GM19328 (cell line): ENCODE results near the gene LAMA5.

Source experiments
- ATAC-seq: cut with Tn5 transposase; IDR thresholded peaks from one replicate; pipeline ENCODE4 v1.9.1; 2021; ENCODE audit warnings: mild to moderate bottlenecking, moderate library complexity; ENCODE audit not compliant: unreplicated experiment

Gene LAMA5

DNA sequence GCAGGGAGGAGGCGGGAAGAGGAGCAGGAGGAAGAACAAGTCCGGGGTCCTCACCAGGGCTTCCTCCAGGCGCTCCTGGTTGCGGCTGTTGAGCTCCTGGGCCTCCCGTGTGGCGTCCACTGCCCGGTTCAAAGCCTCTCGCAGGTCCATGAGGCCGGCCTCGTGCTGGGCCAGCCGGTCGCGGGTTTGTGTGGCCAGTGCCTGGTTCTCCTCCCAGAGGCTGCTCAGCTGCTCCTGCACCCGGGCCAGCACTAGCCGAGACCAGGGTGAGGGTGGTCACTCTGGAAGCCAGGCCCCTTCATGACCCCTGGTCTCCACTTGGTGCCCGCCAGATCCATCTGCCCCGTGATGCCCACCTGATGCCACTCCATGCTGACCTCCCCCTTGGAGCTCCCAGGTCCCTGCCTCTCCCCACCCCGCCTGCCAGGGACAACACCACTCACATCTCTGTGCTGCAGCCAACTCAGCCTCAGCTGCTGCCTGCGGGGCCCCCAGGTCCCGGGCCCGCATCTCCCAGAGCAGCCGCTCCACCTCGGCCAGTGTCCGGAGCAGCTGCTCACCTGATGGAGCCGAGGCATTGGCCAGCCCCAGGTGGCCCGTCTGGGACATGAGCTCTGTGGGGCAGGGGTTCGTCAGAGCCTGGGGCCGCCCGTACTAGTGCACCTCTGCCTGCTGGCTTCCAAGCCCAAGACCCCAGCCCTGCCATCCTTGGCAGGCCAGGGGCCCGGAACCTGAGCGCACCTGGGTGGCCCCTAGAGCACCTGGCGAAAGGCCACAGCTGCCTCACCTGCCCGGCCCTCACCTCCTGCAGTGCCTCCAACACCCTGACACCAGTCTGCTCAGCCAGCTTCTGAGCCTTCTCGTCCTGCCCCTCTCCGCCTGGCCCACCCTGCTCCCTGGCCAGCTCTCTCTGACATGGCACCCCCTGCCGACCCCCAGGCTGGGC lies 48.4 kb downstream of the LAMA5 start:
- no peak for ATAC-seq

DNA sequence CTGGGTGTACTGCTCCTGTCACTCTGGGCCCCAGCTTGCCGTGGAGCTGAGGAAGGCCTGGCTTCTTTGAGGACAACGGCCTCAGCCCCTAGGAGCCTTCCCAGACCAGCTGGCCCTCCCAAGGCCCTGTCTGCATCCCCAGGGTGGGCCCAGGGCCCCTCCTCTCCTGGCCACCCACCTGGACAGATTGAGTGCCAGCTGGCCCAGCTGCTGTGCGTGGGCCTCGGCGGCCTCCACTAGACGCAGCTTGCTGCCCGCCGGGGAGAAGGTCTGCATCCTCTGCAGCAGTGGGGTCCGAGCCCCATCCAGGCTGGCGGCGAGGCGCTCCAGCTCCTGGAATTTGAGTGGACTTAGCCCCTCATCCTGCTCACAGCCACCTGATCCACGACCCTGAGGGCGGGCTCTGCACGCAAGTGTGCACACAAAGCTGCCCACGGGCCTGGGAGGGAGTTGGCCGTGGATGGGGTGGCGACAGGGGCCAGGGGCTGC lies 49.9 kb downstream of the LAMA5 start:
- no peak for ATAC-seq

DNA sequence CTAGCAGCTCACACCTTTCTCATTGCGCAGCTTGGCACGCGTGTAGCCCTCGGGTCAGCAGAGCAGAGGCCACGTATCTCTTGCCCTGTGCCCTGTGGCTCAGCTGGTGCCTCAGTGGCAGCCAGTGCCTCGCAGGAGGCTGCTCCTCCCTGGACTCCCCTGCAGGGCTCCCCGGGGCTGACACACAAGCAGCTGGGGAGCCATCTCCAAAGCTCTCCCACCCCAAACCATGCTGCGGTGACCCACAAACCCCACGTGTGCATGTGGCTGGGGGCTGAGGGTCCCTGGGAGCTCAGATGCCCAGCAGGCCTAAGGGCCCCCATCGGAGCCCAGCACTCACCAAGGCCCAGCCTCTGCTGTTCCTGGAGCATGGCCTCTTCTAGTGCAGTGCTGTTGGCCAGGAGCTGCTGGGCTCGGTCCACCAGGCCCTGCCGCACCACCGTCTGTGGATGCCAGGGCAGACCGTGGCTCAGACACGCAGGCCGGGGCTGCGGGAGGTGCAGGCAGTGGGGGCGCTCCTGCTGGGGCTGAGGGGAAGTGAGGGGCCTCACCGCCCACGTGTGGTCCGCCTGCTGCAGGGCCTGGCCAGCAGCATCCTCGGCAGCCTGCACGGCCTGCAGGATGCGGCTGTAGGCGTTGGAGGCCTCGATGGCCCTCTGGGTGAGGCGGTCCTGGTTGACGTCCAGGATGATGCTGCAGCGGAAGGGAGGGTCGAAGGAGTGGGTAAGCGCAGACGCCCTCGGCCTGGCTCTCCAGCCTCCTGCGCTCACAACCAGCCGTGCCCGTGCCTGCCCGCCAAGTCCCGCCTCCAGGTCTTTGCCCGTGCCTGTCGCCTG lies 50.6 kb downstream of the LAMA5 start:
- no peak for ATAC-seq

DNA sequence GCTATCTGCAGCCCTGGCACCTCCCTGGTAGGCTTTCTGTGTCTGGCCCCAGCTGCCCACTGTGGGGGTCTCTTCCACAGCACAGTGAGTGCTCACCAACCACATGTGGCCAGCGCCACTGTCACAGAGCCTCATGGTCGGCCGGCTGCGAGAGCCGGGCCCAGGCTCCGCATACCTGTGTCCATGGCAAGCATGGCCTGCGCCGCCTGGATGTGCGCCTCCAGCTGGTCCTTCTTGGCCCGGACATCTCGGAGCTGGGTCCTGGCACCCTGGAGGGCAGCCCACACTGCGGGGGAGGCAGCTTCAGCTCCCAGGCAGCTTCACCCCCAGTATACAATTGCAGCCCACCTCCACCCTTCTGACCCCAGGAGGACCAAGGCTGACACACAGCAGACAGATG lies 51.3 kb downstream of the LAMA5 start:
- ATAC-seq: no peak

DNA sequence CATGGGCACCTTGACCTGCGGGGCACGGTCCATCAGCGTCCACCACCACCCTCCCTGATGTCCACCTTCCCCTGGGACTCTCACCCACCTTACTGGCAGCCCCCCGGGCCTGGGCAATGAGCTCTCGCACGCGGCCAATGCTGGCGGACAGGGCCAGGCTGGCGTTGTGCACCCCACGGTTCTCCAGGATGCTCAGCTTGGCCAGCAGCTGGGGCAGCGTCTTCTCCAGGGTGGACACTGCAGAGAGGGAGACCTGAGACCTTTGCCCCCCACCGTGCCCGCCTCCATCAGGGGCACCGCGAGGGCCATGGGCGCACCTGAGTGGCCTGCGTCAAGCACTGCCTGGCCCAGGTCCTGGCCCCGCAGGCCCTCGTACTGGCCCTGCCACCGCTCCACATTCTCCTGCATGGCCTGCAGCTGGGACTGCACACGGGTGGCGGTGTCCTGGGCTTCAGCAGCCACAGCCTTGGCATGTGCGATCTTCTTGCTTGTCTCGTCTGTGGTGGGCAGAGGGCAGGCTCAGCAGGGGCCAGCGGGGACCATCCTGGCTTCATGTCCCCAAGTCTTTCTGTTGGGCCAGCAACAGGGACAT lies 52.3 kb downstream of the LAMA5 start:
- no peak for ATAC-seq

DNA sequence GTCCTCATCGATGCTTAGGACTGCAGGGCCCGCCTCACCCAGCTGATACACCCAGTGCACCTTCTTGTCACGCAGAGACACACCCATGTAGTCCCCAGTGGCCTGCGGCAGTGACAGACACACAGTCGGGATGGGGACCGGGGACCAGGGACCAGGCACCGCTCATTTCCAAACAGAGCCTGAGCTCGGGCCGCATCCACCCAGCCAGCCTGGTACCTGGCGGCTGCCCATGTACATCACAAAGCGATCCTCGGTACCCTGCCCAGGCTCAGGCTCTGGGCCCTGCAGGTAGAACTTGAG lies 52.8 kb downstream of the LAMA5 start:
- ATAC-seq: no peak

DNA sequence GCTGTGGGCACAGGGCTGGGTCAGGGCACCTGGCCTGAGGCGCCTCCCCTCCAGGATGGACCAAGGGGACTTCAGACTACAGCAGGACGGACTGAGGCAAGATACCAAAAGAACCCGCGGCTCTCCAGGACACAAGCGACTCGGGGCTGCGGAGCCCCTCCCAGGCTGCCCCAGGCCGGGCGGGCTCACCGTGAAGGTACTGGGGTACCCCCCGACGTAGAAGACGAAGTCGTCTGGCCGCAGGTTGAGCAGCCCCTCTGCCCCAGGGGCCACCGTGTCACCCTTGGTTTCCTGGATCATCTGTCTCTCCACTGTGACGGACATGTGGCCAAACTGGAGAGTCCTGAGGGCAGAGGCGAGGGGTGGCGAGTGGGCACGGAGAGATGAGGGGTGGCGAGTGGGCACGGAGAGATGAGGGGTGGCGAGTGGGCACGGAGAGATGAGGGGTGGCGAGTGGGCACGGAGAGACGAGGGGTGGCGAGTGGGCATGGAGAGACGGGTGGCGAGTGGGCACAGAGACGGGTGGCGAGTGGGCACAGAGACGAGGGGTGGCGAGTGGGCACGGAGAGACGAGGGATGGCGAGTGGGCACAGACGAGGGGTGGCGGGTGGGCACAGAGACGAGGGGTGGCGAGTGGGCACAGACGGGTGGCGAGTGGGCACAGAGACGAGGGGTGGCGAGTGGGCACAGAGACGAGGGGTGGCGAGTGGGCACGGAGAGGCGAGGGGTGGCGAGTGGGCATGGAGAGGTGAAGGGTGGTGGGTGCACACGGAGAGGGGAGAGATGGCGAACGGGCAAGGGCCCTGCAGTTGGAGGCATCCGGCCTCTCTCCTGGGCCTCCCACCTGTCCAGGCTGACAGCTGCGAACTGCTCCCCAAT lies 53.4 kb downstream of the LAMA5 start:
- no peak for ATAC-seq

DNA sequence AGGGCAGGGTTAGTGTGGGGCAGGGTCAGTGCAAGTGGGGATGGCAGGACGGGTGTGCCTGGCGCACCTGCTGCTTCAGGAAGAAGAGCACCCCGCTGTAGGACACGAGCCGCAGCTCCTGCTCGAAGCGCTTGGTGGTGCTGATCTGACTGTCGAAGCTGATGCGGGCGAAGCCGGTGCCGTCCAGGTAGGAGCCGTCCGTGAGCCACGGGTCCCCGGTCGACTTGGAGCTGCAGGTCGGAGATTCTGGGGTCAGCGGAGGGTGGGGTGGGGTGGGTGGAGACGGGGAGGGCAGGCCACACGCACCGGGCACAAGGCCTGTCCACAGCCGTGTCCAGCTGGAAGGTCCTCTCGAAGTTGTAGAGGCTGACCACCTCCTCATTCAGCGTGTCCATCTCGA lies 54.1 kb downstream of the LAMA5 start:
- no peak for ATAC-seq

DNA sequence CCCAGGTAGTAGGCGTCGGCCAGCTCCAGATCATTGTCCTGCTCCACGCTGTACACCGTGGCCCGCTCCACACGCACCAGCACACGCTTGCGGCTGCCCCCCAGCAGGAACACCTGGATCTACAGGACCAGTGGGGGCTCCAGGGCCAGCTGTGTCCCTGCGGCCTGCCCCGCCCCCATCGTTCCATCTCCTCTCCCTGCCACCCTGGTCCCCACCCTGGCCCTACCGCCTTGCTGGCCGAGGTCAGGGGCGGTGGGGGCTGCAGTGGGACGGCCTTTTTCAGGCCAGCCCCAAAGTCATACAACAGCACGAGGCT lies 54.5 kb downstream of the LAMA5 start:
- ATAC-seq: no peak

DNA sequence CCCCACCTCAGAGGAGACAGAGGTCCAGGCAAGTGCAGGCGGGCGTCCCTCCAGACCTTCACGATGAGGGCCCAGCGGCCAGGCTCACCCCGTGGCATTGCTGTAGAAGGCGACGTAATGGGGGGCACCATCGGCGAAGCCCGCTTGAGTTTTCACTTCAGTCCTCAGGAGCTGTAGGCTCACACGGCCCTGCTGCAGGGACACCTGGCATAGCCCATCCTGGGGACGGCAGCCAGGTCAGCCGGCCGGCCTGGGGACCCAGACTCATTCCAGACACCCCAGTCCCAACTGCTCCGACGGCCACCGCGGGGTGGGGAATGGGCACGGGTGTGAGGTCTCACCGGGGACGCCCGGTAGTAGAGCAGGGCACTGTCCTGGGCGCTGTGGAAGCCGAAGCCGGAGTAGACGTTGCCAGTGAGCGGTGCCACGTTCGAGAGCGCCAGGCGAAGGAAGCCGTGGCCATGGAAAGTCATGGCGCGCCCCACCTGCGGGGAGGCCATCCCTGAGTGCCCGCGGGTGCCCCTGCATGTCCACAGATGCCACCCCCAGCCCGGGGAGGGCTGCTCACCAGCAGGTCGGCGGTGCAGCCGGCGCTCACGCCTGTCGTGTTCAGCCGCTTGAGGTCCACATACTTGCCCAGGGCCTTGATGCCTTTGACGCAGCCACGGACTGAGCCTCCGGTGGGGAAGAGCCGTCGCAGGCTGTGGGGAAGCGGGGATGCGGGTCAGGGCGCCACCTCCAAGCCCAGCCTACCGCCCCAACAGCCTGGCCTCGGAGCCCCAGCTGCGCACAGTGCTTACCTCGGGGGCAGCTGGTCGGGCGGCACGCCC lies 55.1 kb downstream of the LAMA5 start:
- ATAC-seq: no peak

DNA sequence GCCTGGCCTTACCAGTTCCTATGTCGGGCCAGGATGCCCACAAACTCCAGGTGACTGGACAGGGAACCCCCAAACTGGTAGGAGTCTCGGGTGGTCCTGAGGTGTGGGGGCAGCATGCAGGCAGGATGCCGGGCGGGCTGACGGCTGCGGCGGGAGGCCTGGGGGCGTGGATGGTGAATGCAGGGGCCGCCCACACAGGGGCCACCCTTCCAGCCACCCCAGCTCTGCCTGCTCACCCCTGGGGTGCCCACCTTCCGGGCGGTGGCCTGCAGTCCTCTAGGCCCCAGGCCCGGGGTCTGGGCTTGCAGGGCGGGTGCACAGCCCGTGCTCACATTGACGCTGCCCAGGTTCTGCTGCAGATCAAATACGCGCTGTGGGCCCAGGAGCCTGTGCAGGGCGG lies 56.0 kb downstream of the LAMA5 start:
- no peak for ATAC-seq

DNA sequence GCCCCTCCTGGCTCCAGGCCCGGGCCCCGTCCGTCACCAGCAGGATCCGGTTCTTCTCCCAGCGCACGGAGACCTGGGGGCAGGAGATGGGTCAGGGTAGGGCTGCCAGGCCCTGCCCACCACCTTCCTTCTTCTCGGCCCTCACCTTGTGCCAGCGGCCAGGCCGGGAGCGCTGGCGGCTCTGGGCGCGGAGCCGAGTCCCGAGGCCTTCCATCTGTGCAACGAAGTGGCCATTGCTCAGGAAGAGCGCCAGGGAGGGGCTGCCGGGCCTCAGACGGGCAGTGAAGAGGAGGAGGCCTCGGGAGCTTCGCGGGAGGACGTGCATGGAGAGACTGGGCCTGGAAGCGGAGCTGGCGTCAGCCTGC lies 56.4 kb downstream of the LAMA5 start:
- ATAC-seq: no peak

DNA sequence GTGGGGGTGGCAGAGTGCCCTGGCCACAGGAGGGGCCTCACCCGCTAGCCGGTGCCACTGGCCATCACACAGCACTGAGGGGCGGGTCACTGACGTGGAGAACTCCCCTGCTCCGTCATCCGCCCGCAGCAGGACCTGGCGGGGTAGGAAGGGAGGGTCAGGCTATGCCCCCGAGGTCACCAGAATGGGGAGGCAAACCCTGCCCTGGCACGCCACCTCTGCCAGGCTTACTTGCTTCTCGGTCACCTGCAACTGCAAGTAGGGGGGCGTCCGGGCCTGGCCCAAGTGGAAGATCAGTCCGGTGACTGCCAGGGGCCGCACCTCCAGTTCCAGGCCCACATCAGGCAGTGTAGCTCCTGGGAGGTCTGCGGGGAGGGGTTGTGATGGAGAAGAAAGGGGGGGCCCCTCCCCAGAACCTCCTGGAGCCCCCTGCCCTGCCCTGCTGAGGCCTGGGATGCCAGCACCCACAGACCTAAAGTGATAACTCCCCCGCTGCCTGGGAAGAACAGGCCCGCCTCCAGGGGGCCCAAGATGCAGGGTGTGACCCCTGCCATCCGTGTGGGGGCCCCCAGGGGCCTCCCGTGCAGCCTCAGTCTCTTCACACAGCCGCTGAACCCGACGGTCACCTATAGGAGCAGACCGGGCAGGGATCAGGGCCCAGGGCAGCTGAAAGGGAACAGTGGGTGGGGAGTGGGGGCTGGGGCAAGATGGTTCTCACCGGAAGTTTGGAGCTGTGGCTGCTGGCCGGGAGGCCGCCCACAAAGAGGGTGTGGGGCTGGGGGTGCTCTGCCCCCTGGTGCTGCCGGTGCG lies 57.0 kb downstream of the LAMA5 start:
- no peak for ATAC-seq

DNA sequence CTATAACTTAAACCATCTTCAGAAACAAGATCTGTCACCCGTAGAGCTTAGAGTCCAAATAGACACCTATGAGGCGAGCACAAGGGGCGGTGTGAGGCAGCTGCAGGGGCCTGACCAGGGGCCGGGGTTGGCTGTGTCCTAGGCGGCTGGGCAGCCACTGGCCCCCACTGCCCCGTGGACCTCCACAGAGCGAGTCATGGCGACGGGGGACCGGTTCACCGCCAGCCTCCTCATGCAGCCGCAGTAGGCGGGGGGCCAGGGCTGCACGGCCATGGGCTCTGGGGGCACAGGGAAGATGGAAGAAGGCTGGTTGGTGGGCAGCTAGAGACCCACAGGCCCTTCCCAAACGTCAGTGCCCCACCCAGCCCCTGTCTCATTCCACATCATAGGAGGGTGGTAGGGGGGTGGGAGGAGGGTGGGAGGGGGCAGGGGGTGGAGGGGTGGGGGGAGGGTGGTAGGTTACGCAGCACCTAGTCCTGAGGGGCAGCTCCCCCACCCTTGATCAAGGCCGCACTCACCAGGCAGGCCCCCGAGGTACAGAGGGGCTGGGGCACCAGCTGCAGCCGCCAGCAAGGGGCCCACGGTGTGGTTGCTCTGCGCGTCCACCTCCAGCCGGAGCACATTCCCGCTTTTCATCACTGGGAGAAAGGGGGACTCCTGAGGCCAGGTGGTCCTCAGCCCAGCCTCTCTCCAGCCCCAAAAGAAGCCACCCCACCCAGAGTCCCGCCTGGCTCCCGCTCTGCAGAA lies 57.7 kb downstream of the LAMA5 start:
- ATAC-seq: no peak

DNA sequence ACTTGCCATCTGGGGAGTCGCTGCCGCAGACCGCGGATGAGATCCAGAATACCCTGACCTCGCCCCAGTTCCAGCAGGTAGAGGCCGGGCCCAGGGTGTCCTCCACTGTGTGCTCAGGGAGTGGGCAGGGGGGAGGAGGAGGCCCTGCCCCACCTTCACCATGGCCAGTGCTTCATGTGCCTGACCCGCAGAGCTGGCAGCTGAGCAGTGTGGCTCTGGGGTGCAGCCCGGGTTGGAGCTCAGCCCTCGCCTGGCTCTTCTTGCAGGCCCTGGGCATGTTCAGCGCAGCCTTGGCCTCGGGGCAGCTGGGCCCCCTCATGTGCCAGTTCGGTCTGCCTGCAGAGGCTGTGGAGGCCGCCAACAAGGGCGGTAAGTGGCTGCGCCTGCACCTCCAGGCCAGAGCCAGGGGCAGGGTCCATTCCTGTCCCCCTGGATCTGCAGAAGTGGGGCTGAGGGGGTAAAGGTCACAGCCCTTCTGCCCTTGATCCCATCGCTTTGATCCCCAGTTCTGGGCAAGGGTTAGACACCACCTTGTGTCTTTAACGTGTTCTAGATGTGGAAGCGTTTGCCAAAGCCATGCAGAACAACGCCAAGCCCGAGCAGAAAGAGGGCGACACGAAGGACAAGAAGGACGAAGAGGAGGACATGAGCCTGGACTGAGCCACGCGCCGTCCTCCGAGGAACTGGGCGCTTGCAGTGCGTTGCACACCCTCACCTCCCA lies 58.9 kb downstream of the LAMA5 start:
- no peak for ATAC-seq

DNA sequence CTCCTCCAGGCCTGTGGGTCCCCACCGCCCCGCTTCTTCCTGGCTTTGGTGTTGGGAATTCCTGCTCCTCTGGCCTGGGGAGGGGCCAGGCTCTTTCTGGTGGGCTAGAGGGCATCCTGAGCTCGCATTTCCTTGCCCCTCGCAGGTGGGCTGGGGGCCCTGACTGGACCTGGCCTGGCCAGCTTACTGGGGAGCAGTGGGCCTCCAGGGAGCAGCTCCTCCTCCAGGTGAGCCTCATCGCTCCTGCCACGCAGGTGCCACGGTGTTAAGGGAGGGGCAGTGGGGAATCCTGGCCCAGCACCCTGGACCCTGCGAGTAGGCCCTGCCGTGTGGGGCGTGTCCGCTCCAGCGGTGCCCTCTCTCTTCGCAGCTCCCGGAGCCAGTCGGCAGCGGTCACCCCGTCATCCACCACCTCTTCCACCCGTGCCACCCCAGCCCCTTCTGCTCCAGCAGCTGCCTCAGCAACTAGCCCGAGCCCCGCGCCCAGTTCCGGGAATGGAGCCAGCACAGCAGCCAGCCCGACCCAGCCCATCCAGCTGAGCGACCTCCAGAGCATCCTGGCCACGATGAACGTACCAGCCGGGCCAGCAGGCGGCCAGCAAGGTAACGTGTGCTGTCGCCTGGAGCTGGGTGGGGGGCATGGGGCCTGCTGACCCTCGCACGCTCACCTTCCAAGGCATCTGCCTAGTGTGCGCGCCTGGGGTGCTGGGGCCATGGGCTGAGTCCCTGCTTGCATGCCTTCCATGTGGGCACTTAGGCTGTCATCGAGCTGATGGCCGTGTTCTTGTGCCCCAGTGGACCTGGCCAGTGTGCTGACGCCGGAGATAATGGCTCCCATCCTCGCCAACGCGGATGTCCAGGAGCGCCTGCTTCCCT lies 59.6 kb downstream of the LAMA5 start:
- ATAC-seq: no peak
